Stimulated activated CD8-positive, alpha-beta memory T cell treated with anti-CD3 and anti-CD28 coated beads, Interleukin-15, amount 100 ng/mL, for 1 hour (primary cell): Measurements from ENCODE around the gene PIGW.

Experiments used
- DNase-seq: peaks from one replicate; pipeline ENCODE4 v3.0.0-alpha.2; 2020; ENCODE audit warnings: low read depth

Gene PIGW, protein sequence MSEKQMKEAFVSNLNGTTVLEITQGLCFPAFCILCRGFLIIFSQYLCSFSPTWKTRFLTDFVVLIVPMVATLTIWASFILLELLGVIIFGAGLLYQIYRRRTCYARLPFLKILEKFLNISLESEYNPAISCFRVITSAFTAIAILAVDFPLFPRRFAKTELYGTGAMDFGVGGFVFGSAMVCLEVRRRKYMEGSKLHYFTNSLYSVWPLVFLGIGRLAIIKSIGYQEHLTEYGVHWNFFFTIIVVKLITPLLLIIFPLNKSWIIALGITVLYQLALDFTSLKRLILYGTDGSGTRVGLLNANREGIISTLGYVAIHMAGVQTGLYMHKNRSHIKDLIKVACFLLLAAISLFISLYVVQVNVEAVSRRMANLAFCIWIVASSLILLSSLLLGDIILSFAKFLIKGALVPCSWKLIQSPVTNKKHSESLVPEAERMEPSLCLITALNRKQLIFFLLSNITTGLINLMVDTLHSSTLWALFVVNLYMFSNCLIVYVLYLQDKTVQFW

DNA sequence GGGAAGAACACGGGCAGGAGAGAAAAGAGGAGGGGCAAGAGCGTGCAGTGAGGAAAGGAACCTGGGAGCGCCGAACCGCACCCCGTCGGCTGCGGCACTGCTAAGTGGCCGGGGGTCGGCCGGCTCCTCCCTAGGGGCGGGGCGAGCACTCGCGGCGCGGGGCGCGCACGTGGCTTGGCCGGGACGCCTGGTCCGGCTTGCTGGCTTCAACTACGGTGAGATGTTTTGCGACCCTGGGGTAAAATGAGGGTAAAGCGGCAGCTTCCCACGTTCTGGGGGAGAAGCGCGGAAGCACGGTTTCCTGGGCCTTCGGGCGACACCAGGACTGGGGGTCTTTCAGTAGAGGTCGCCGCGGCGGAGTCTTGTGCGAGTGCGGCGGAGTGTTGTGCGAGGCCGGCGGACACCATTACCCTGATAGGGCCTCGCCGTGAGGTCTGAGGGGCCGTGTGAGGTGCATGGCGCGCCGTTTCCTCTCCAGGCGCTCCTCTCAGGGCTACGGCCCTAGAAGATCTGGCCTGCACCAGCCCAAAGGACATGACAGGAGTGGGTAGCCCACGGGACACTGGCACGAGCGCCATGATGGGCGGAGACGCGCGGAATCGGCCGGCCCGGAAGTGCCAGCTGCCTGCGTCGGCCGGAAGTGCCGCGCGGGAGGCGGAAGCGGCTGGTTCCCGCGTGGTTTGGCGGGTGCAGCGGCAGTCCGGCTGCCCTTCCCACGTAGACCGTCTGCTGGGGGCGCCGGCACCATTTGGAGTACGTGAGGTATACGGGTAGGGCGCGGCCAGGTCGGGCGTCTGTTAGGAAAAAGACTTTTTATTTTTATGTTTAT lies at the start of gene PIGW, which contains the start of gene MYO19:
Gene PIGW, plus strand, starts transcription at position 148 of the 829 bp plus-strand sequence. CDS start 2,115 bp downstream, outside the sequence.
Gene MYO19, minus strand, starts transcription at position 29 of the 829 bp plus-strand sequence. CDS start 2,330 bp downstream, outside the sequence.
- peak; percentile 59 for DNase-seq

DNA sequence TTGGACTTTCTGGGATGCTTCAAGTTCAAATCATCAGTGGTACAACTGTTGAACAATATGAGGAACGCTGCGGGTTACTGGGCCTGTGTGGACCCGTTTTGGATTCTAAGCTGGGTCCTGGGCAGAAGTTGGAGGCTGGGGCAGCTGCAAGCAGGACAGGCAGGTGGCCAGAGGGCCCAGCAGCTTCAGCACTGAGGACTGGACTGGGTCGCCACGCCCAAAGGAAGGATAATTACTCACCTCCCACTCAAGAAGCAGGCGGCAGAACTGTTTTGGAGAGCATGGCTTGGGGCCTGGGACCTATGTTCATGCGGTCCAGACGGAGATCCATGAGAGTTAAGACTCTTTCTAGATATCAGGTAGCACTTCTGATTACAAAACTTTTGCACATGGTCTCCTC lies 49.8 kb upstream of the PIGW start:
- no peak for DNase-seq

DNA sequence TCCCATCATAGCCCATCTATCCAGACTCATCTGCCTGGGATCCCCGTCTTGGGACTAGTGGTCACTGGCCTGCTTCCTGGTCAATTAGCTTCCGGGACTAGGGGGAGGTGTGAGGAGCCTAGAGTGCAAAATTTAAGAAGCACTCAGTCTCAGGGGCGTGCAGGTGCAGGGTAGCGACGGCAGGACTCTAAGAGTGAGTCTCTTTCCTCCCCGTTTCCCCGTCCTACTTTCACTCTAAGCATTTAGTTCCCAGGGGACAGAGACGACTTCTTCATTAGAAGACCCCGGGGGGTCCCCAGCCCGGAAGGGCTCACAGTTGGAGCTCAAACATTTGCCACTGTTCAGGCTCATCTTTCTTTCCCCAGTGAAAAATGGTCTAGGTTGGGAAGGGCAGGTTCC lies 49.0 kb upstream of the PIGW start:
- DNase-seq, result no peak

DNA sequence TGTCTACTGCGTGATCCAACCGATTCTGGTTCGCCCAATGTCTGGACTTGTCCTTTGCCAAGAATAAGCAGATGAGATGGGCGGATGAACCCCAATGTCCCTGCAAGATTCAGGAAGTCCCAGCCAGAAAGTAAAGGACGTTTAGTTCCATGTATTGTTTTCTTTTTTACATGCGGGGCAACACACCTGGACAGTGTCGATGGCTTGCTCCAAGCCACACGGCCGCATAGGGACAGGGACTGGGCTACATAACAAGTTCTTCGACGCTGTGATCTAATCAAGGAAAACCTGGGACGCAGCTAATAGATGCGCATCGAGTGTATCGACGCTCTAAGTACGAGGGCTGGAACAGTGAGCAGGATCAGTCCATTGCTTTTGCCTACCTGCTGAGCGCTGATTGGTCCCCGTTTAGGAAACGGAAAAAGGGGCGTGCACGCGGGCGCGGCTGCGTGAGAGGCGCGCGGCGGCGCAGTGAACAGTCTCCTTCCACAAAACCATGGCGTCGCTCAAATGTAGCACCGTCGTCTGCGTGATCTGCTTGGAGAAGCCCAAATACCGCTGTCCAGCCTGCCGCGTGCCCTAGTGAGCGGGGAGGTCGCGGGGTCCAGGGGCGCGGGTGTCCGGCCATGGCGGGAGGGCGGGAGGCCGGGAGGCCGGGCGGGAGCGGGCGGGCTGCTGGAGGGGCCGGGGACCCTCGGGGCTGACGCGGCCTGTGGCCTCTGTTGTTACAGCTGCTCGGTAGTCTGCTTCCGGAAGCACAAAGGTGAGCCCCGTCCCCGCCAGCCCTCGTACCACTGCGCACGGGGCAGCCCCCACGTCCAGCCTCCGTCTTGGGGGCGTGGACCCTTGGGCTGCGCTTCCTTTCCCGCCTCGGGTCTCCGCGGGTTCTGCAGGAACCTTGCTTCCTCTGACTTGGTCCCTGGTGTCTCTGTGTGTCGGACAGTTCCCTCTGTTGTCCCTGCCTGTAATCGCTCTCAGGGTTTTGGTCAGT lies 48.3 kb upstream of the PIGW start, which contains the start of gene ZNHIT3:
Gene ZNHIT3, plus strand, starts transcription at position 478 of the 991 bp plus-strand sequence. Its CDS starts 19 bp downstream, at position 497.
- peak; percentile 78 for DNase-seq

DNA sequence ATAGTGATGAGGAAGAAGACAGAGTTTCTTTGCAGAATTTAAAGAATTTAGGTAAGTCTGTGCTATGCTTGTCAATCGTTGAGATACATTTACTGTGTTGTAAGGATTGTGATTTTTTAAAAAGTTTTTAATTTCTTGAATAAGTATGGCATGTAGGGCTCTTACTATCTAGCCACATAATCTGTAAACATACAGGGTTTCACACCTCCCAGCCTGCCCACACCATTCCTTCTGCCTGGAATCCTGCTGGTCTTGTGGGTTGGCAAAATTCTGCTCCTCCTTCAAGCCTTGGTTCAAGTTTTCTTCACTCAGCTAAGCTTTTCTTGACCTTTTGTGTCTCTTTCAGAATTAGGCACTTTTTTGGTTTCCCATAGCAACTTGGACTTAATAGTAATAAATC lies 40.8 kb upstream of the PIGW start:
- no peak for DNase-seq

DNA sequence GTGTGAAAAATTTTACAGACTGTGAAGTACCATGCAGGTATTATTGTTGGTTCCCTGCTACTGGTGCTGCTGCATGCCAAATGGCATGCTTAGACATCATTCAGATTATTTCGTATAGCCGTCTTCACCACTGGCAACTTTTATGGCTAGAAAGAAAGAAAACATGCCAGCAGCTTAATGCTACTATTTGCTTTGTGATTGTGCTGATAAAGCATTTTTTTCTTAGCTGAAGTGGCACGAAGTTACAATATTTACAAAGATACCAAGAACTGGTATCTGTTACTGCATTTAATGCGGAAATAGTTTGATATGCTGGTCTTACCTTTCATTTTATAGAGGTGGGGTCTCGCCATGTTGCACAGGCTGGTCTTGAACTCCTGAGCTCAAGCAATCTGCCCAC lies 40.1 kb upstream of the PIGW start:
- DNase-seq, result no peak

DNA sequence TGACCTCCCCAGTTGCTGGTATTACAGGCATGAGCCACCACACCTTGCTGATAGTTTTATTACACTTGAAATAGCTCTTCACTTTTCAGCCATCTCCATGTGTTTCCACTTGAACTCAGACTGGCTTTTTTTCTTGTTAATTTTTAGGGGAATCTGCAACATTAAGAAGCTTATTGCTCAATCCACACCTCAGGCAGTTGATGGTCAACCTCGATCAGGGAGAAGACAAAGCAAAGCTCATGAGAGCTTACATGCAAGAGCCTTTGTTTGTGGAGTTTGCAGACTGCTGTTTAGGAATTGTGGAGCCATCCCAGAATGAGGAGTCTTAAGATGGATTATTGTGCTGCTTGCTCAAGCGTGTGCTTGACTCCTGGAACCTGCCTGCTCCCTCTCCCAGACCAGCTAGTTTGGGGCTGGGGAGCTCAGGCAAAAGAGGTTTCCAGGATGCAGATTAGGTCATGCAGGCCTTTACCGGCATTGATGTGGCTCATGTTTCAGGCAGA lies 39.7 kb upstream of the PIGW start:
- no peak for DNase-seq

DNA sequence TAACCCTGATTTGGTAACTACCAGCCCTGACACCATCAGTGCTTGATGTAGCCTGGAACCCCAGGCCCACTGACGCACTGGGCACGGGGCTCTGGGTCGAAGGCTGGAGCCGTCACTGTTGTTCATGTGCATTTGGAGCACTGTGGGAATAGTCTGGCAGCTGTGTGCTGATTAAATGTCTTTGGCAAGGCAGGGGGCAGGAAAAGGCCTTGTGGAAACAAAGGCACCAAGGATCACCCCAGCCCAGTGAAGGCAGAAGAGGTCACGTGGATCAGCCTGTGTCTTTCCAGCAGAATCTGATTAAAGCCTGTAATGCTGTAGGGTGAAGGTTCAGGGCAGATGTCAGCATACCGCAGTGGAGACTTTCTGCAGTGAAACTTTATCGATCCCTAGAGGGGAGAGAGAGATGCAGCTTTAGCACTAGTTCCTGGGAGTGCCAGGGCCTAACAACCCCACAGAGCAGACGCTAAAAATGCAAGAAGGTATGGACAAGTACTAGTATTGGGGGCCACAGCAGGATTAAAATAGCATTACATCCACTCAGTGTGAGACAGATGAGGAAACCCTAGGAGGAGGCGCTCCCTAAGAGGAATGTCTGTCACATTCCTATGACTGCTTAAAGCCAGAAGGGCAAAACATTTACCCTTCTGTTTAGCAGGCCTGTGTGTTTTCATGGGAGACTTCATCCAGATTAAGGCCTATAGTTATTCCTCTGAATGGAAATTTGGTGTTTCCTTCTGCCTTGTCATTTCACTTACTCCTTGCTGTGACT lies 38.6 kb upstream of the PIGW start:
- DNase-seq, result no peak

DNA sequence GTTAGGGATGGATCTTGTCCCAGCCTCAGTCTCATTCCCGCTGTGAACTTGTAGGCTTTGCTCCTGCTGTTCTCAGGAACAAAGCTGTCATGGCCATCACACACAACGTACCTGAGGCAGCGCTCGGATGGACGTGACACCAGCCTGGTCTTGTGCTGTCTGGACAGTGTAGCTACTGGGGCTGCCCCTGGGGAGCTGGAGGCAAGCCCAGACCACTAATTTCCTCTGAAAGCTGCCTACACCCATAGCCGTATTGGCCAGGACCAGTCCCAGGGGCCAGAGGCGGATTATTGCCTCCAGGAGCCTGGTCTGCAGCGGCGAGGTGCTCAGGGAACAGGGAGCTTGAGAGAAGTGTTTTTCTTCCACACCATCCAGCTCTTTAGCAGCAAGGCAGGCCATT lies 36.6 kb upstream of the PIGW start:
- DNase-seq, result no peak

DNA sequence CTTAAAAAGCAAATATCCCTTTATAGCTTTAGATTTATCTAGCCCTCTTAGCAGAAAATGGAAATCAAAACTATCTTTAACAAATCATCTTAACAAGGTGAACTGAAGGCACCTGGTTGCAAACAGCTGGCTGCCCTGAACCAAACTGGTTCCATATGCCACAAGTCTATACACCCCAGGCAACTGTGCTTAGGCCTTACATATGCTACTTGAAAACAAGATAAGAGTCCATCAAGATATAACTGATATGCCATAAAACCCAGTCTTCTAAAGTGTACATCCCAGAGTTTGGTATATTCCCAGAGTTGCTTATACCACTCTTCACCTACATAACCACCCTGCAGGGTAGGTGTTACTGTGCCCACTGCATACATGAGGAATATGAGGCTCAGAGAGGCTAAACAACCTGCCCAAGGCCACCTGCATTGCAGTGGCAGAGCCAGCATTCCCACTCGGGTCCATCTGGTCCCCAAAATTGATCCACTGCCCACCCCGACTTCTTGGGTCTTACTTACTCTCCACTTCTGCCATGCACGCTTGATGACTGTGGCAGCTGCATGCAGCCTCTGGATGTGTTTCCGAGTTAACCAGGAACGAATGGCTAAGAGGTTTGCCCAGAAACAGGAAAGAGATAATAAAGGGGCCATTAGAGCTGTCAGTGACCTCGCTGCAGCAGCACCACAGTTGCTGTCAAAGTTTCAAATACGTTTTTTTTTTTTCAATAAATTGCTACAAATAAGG lies 36.1 kb upstream of the PIGW start:
- no peak for DNase-seq

DNA sequence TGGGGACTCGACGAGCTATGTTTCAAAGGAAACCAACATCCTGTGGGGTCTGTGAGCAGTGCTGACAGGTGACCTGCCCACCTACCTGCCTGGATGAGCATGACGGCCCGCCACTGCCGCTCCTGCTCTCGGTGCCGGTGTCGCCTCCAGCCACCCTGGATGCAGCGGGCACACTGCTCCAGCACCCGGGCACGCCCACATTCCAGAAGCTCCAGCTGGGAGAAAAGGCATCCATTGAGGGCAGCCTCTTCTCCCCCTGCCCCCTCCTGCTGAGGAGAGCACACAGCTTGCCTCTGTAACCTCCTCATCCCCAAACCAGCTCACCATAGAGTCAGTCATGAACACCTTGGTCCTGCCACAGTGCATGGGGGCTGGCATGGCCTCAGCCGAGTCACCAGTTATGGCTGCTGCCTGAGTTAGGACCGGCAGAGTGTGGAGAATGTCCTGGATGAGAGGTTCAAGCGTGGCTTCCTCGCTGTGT lies 34.0 kb upstream of the PIGW start:
- no peak for DNase-seq

DNA sequence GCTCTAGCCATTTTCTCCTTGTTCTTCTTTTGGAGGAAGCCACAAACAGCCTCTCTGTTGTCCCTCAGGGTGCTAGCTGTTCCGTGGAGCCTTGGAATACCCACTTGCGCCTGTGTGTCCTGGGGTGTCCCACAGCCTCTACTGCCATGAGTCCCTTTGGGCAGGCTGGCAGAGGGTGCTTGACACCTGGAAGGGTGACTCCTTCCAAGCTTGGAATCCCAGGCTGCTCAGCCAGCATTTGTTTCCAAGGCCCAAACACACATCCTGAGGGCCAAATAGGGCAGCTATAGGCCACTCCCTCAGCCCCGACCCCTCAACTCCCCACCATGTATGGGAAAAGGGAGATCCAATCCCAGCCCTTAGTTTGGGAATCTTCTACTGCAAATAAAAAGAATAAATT lies 33.4 kb upstream of the PIGW start:
- DNase-seq, result no peak

DNA sequence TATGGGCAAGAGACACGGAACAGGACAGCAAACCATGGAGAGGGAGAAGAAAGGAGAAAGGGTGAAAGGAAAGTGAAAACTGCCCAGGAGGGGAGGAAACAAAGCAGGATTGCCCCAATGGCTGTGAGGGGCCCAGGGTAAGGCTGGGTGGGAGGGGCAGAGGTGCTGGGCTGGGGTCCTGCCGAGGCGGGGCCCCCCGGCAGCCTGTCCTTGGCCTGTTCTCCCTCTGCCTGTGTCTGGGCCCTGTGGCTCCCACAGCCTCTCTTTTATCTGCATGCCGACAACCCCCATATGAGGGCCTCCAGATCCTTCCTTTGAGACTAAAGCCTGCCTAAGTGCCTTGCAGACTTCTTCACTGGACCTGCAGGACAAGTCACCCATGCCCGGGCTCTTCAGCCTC lies 32.8 kb upstream of the PIGW start:
- DNase-seq, result no peak

DNA sequence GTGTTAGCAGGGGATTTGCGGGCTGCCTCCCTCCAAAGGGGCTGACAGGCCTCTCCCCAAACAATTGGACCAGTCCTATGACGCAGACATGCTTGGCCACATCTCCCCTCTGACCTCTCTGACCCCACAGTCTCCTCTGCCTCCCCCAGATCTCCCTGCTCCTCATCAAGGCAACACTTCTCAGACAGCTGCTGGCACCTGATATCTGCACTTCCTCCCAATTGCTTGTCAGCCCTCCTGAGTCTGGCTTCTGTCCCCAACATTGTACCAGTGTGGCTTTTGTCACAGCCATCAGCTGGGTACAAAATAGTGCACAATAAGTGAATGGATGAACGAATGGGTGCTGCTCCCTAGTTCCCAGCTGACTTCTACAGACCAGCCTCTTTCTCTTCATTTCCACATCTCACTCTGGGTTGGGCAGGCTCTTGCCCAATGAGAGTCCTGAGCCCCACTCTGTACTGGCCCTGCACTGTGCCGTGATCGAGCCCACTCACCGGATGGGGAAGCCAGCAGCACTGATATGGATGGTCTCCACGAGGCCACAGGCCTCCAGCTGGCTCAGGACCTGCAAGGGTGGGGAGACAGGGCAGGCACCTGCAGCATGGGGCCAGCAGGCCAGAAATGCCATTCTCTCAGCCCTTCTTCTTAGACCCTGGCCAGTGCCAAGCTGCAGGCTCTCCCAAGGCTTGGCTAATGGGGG lies 31.2 kb upstream of the PIGW start:
- DNase-seq, result no peak

DNA sequence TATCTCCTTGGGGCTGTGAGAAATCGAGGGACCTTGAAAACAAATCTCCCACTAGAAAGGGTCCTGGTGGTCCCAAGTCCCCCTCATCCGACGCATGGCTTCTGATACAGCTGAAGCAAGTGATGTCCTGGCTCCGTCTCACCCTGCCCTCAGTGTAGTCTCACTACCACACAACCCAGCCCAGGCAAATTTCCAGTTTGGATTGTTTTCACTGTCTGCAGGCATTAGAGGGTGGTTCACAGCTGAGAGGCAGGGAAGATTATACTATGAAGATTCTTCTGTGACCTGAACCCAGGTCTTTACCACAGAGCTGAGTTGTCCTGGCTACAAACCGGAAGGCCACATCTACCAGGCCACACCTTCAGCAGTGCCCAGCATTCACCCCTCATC lies 30.6 kb upstream of the PIGW start:
- no peak for DNase-seq

DNA sequence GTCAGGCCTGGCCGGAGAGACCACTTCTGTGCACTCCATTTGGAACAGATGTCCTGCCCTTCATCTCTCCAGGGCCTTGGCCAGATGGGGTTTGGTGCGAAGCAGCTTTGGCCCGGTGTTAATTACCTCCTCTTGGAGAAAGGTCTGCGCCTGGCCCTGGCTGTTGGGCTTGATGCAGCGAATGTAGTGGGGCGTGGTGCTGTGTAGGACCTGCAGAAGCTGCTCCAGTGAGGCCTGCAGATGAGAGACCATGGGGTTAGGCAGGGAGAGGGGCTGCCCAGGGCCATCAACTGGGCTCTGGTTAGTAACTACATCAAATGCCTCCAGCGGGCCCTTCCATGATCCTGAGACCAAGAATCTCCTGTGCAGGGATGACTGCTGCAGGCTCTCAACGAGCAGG lies 29.6 kb upstream of the PIGW start:
- DNase-seq, result no peak

DNA sequence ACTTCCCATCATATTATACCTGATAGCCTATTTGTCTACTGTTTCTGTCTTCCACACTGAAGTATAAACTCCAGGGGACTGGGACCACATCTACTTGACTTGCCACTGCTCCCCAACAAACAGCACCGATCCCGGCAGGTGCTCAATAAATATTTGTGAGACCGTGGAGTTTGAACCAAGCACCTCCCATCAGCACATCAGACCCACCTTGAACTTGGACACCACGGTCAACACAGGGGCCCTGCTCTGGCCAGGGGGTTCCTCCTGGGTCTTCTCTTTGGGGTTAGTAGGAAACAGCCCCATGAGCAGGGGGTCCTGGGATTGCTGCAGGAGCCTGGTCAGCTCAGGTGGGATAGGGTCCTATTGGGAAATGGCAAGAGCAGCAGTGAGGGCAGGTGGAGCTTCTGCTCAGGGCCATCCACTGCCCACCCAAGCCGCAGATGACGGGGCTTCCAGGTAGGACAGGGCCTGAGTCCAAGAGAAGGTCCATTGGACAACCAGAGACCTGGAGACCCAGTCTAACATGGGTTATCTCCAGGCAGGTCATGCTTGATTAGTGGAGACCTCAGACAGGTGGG lies 28.4 kb upstream of the PIGW start:
- DNase-seq, result no peak

DNA sequence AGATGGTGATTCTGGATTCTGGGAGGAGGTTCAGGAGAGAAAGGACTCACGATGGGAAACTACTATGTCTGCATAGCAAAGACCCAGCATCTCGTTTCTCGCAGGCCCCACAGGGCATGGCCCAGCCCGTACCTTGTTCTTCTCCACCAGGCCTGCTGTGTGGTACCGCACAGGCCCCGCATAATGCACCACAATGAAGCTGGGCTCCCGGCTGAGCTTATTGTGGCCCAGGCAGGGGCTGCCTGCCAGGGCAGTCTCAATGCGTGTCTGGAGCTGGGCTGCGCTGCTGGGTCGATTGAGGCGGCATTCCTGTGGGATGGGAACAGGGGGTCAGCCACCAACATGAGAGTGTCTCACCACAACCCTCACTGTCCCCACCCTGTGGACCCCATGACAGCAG lies 28.0 kb upstream of the PIGW start:
- DNase-seq, result no peak

DNA sequence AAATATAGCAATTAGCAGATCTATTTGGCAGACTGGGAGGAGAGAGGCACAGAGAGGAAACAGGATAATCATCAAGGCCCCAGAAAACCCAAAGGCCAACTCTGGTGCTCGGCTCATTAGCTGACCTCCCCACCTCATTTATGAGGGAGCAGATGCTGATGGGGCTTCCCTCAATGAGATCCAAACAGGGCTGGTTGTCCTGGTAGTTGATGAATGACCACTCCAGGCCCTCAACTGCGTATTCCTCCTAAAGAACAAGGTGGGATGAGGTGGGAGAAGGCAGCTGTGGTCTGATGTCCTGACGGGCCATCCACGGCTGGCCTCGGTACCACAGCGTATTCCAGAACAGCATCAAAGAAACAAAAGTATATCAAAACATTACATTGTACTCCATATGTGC lies 27.5 kb upstream of the PIGW start:
- DNase-seq, result no peak
